GM12874 (cell line): ENCODE data around the gene COQ2.

Experiments used
- CTCF ChIP-seq: IDR thresholded peaks from 2 replicates; pipeline ENCODE4 v1.5.1; 2011; ENCODE audit warnings: low read depth, mild to moderate bottlenecking, control low read depth, low read length, moderate library complexity; ENCODE audit not compliant: insufficient read depth

COQ2 gene

GRCh38 chr4:83284193-83285054 is at the start of gene COQ2:
TSS of gene COQ2 (minus strand) at chr4:83284798. CDS start at chr4:83284764, 34 bp downstream.
- no peak; the same call in 1 of the 2 replicates for TF ChIP-seq CTCF

- TF ChIP-seq CTCF: no peak
Observed at GRCh38 chr4:83331956-83332355, 47.4 kb upstream of the COQ2 start.

- no peak for TF ChIP-seq CTCF
Observed at GRCh38 chr4:83329521-83330110, 45.0 kb upstream of the COQ2 start.

GRCh38 chr4:83328521-83329187 is 44.1 kb upstream of the COQ2 start:
- peak; percentile 36; the same call in 1 of the 2 replicates for TF ChIP-seq CTCF

- TF ChIP-seq CTCF: no peak
Observed at GRCh38 chr4:83326546-83326945, 41.9 kb upstream of the COQ2 start.

- no peak for TF ChIP-seq CTCF
Observed at GRCh38 chr4:83323136-83323535, 38.5 kb upstream of the COQ2 start.

GRCh38 chr4:83320548-83320947 is 36.0 kb upstream of the COQ2 start:
- no peak for TF ChIP-seq CTCF
